Loucy (cell line): ENCODE data around the gene SUPV3L1.

ENCODE experiments used
- CTCF ChIP-seq: fragments of 200-600 bp; sonication (generic); conservative IDR thresholded peaks from 2 replicates; pipeline ENCODE4 v1.5.1; 2014; ENCODE audit warnings: mild to moderate bottlenecking, antibody characterized with exemption, low read length
- EZH2phosphoT487 ChIP-seq: fragments of 200-600 bp; IDR thresholded peaks from 2 replicates; pipeline ENCODE4 v1.6.1; 2018; ENCODE audit warnings: antibody characterized with exemption, mild to moderate bottlenecking, moderate library complexity, borderline replicate concordance

- TF ChIP-seq CTCF (no peak), EZH2phosphoT487 (no peak)
These were observed 7.6 kb upstream of the SUPV3L1 start for GRCh38 chr10:69172241-69172982.
